NOMO-1 (cell line): ENCODE measurements around the gene ROBO1.
A peak's percentile ranks its signal among the peaks of the same experiment; 100 is the strongest.

Experiments
- DNase-seq, 2 experiments: peaks; one replicate each; lab custom pipeline; 2025; ENCODE audit not compliant: unreplicated experiment in 2 of 2; lab: John Stamatoyannopoulos, UW

ROBO1 gene

DNA sequence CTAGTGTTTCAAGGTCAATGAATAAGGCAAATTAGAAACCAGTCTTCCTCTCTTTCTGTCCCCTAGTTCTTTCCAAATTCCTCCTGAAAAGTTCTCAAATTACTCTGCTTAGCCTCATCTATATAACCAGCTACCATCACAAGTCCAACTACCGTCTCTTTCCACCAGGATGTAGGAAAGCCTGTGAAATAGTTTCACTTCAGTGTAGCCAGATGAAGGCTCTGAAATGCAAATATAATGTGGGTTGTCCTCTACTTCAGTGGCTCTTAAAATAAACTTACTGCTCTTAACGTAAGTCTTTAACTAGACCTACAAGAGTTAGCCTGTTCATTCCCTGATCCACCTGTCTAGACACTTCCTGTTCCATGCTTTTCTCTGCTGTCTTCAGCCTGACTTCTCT lies 827.7 kb downstream of the ROBO1 start:
- no peak for DNase-seq

DNA sequence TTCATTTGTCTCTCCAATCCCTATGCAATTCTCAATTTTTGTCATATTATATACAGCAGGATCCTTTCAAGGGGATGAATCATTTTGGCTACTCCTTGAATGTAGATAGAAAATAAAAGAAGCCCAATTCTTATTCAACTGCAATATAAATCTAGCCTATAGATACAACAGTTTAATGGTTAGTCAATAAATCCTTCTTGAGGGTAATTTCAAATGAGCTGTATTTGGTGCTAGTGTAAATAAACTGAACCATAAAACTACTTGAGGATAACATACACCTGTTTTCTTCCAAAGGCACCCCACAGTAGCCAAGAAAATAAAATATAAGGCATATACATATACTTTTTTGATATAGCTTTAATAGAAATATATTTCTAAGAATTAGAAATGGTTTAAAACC lies 830.3 kb downstream of the ROBO1 start:
- DNase-seq: no peak

GRCh38 chr3:78927759-78928158 lies 840.0 kb downstream of the ROBO1 start:
- DNase-seq: no peak

DNA sequence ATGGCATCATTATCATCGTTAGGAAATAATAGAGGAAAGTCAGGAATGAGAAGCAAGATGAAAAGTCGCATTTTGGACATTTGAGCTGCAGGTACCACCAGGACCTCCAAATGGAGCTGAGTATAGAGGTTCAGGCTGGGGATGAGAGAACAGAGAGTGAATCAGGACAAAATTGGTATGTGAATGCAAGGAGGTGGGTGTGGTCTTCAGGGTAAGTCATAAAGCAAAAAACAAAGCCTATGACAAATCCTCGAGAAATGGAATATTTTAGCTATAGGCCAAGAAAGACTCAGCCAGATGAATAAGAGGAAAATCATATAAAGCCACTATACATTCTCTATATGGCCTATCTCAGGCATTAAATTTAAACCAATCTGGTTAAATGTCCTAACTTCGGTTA lies 841.3 kb downstream of the ROBO1 start:
- no peak for DNase-seq

DNA sequence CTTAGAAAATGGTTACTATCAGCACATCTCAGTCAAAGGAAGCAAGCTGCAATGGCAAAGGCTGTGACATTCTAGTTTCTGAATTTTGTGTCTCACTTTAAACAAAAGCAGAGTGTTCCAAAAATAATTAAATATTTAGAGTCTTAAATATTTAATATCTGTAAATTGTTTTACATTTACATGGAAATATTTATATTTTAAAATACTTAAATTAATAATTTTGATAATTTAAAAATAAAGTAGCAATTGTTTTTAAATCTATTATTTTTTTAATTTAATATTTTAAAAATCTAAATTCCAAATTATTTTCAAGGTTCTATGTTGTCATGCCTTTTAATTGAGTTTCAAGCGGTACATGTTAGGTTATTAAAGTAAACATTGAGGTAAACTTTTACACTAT lies 843.1 kb downstream of the ROBO1 start:
- no peak for DNase-seq

- peak in 1 of 2 experiments; percentile 29 for DNase-seq
Measured at GRCh38 chr3:78919021-78919755, 848.6 kb downstream of the ROBO1 start.

DNA sequence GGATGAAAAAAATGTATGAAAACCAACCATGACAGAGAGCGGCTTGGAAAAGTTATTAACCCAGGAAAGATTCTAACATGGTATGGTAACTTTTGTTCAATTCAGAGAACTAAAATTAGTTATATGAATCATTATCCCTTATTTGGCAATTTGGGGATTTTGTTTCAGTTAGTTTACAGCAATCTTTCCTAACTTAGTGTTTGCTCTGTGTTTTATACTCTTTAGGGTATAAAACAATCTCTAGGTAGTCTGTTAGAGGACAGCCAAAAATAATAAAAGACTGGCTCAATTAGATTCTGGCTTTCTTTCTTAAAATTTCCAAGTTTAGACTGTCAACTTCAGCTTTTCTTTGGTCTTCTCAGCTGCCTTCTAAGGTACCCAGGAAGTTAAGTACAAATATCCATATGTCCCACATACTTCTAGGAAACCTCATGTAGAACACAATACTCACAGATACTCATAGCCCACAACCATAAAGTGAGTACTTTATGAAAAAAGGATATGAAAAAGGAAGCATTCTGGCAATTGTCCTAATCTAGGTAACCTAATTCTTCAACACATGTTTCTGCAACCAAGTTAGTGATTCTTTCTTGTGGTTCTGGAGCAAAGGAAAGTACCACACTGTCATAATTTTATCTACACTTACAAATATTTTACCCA lies 849.3 kb downstream of the ROBO1 start:
- no peak for DNase-seq

DNA sequence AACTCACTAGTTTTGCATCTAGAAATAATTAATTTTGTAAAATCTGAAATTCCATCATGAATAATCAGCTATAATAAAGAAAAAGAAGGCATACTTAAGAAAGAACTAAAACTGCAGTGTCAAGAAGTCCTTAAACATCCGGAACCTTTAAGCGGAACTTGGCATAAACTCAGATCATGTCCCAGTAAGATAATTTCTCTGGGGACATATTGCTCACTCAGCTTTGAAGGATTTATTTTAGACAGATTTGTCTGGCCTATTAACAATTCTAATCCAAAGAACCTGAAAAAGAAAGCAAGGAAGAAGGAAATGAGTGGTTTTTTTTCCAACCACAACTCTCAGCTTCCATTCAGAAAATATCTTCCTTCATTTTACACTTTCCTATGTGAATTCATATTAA lies 850.3 kb downstream of the ROBO1 start:
- no peak for DNase-seq

GRCh38 chr3:78913711-78914110 lies 854.1 kb downstream of the ROBO1 start:
- DNase-seq: no peak

DNA sequence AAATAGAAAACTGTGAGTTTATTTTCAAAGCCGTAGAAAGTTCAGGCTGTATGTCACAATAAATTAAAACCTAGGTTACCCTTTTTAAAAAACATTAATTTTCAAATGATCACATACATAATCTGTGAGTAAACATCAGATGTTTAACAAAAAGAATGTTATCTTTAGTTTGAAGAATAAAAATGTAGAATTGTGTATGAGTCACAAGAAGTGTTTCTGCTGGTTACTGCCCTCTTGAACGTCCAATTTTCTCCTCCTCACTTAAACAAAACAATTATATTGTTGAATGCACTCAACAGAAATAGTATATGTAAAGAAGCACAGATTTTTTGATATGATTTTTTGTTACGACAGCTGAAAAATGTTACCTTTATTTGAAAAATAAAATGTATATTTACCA lies 855.1 kb downstream of the ROBO1 start:
- DNase-seq: no peak

- DNase-seq: no peak
Measured at GRCh38 chr3:78912259-78912658, 855.5 kb downstream of the ROBO1 start.

DNA sequence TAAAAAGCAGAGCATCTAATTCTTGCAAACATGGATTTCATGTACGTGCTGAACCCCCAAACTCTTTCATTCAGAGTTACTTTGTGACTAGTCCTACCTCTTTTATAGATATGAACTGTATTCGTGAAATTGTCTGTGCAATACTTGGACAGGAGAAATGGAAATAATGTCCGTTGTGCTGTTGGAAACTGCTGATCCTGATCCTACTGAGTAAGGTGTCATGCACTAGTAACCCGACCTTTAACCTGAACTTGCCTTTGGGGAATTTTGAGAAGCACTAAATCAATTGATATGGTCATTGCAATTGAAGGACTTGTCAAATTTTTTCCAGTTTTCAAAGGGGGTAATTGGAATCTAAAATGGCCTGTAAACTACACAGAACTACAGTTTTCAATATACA lies 856.4 kb downstream of the ROBO1 start:
- no peak for DNase-seq

DNA sequence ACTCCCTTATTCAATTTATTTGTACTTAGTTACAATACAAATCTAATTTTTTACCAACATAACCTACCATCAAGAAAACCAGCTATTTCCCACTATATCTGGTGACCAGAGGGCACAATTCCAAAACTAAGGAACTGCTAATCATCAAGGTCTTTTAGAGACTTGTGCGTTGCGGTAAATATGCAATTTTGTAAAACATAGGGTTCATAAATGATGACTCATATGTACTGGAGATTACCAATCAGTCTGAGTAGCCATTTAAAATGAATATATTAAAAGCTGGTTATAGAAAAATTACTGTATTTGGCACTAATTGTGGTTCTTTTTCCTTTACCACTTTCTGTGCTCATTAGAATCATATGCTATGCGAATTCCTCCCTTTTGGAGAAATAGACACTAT lies 859.6 kb downstream of the ROBO1 start:
- DNase-seq: no peak

- DNase-seq: no peak
Measured at GRCh38 chr3:78907367-78907766, 860.4 kb downstream of the ROBO1 start.

DNA sequence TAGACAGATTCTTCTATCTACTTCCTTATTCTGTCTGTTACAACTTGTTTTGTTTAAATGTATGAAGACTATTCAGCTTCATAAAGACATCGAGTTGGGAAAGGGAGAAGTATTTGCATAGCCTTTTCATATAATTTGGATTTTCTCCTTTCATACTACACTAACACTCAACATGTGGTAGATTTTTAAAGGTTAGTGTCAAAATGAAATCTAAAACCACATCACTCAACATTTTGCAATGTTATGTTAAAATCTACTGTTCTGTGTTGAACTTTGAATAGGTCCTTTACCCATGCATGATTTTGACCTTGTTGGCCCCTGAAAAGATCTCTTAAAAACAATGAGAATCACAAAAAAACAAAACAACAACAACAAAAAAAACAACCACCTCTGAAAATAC lies 860.9 kb downstream of the ROBO1 start:
- no peak for DNase-seq

DNA sequence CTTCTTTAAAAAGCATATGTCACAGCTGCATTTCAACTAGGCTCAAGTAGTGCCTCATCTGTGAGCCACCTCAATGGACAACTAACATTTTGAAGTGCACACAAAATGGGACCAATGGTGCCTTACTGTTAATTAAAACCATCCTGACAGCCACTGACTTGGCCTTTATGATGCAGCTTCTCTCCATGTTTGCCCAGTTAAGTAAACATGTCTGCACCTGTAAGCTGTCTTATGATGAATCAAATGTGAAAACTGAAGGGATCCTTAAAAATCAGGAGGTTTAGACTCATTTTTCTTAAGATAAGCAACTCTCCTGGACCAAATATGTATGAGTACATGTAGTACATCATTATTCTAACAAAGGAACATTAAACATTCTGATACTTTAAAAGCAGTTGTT lies 861.6 kb downstream of the ROBO1 start:
- no peak for DNase-seq

GRCh38 chr3:78905700-78906099 lies 862.1 kb downstream of the ROBO1 start:
- DNase-seq: no peak

DNA sequence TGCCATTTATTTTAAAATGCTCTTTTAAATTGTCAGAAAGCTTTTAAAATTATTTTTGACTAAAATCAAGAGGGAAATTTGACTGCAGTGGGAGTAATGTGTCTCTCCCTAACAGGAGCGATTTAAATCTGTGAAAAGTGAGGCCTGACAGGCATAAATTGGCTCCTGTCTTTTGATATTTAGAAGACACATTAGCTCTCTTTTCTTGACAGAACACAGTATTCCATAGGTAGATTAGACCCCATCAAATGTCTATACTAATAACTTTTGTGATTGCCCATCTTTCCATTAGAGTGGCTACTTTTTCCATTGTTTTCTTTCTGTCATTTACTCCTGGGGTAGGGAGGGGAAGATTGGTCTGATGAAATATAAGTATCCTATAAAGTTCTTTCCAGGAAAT lies 866.3 kb downstream of the ROBO1 start:
- DNase-seq: no peak

GRCh38 chr3:78900880-78901279 lies 866.9 kb downstream of the ROBO1 start:
- DNase-seq: no peak

- DNase-seq: no peak
Measured at GRCh38 chr3:78900426-78900825, 867.4 kb downstream of the ROBO1 start.

GRCh38 chr3:78895528-78895927 lies 872.3 kb downstream of the ROBO1 start:
- DNase-seq: no peak

DNA sequence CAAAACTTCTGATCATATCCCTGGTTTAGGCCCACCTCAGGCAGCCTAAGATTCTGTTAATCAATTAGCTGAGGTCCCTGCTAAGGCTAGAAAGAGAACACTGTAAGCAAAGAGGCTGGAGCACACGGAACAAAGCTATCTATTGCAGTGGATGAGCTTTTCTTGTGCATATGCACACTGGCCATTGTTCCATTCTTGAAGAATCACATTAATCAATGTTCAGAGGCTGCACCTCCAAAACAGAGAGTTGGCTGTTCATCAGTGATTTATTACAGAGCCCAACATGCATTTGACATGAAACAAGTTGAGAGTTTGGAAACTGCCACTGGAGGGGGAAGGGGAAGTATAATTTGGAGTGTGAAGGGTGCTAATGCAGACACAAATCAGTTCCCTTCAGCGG lies 873.0 kb downstream of the ROBO1 start:
- DNase-seq: peak in 1 of 2 experiments; percentile 8

DNA sequence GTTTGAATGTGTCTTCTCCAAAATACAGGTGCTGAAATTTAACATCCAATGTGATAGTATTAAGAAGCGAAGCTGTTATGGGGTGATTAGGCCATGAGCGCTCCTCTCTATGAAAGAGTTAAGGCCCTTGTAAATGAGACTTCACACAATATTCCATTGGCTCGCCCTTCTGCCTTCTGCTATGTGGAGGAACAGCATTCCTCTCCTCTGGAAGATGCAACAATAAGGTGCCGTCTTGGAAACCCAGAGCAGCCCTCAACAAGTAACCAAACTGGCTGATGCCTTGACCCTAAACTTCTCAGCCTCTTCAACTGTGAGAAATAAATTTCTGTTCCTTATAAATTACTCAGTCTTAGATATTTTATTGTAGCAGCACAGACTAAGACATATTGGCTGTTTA lies 874.6 kb downstream of the ROBO1 start:
- DNase-seq: no peak
